ENCODE results near the gene COMT. TPM values are rescaled to one million over a fixed set of nuclear protein-coding genes. Genes with fewer than 3 reads are reported as not detected.

COMT gene
- total RNA-seq, 2 donors from 2014 or later, result 39.7 to 113 TPM

DNA sequence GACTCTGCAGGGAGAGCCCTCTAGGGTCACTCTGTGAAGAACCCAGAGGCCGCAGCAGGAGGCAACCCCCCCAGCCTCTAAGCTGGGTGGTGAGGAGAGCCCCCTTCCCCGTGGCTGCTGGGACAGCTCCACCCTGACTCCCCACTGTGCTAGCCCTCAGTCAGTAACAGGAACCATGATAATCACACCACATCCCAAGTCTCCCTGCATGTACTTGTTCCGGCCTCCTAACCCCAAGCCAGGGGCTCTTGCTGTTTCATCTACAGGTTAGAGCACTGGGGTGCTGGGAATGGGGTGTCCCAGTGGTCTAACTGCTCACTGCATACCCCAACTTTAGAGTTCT, 48.1 kb downstream of the COMT start:
- Mint-ChIP-seq H3K27ac (no peak overlapping the region), H3K36me3 (no peaks in the 10 kb centered on the region), H3K9me3 (no peaks in the 10 kb centered on the region)
- DNase-seq (ENCODE audit: low spot score in 2 of 2), result no peak
- no peak for ATAC-seq

DNA sequence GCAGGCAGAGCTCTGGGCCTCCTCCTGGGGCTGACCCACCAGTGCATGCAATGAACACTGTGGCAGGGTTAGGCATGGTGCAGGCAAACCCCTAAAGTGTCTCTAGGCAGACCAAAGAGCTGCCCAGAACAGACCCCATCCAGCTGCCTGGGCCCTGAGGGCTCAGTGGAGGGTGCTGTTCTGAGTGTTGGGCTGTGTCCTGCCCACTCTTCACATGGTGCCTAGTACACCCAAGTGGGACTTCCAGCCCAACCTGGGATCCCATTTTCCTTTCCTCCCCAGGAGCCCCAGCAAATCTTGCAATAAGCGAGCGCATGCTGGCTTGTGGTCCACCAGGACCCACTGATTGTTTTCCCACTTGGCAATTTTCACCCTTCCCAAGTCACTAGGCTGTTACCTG, 48.6 kb downstream of the COMT start:
- Mint-ChIP-seq H3K36me3 (no peaks in the 10 kb centered on the region), H3K9me3 (no peaks in the 10 kb centered on the region), H3K27ac (no peak overlapping the region)
- DNase-seq (ENCODE audit: low spot score in 2 of 2) (no peak), ATAC-seq (no peak)

DNA sequence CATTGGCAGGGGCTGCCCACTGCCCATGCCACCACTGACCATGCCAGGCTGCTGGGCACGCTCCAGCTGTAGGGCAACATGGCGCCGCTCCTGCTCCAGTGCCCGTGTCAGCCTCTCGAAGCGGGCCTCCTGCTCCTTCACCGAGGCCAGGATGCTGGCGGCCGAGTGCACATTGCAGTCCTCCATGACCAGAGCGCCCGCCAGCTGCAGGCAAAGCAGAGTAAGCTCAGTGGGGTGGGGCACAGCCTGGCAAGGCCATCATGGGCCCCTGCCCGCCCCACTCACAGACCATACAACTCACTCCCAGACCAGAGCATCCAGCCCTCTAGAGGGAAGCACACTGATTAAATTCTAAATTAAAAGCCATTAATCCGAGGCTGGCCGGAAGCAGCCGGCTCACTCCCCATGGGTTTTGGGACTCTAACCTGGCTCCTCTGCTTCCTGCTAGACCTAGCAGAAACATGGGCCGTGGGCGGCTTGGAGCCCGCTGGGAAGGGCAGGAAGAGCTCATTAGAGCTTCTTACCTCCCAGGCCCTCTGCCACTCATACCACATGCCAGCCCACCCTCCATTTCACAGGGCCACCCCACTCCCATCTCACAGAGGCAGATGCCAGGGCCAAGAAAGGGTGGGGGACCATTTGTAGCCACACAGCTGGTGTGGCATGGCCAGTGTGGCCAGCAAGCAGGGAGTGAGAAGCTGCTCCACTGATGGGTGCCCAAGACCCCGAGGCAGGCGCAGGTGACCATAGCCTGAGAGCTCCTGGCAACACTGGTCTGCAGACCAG, 49.2 kb downstream of the COMT start:
- ATAC-seq, result no peak
- no peaks in the 10 kb centered on the region for H3K9me3 Mint-ChIP-seq
- no peak for DNase-seq (ENCODE audit: low spot score in 2 of 2)
- H3K36me3 Mint-ChIP-seq, result no peaks in the 10 kb centered on the region
- no peak overlapping the region for H3K27ac Mint-ChIP-seq

DNA sequence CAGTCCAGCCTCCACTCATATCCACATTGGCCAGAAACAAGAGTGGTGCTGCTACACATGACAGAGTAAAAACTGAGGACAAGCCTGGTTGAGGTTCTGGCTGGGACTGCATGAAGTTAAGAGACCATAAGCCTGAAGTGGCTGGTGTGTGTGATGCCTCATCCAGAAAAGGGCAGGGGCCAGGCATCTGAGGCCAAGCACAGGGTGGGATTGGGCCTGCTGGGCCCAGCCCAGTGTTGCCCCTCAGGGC, 49.7 kb downstream of the COMT start:
- Mint-ChIP-seq H3K27ac (no peak overlapping the region), H3K9me3 (no peaks in the 10 kb centered on the region), H3K36me3 (no peaks in the 10 kb centered on the region)
- ATAC-seq (no peak), DNase-seq (ENCODE audit: low spot score in 2 of 2) (no peak)

DNA sequence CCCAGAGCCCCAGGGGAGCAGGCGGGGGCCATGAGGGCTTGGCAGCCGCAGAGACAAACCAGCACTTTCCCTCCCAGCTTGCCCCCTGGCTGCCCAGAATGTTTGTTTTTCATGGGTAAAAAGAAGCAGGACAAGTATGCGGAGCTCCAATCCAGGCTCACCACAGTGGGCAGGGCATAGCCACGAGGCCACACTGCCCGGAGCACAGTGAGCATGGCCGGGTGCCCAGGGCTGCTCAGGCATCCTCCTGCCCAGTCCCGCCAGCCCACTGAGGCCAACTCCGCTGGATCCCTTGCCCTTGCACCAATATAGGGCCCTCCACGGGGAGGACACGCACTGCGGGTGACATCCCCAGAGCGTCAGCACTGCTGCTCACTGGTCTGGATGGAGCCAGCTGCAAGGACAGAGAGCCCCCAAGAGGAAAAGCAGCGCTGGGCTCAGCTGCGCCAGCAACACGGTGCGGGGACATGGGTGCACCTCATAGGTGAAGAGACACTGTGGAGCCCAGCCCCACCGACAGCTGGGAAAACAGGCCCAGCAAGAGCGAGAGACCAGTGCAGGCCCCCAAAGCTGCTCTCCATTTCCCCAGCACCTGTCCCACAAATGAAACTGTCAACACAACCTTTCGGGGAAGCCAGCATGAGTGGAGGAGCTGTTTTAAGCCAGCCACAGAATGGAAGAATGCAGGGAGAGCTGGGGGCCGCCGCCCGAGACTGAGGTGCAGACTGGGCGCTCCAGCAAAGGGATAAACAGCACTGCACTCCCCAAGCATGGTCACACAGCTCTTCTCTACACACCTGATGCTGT, 50.3 kb downstream of the COMT start:
- Mint-ChIP-seq H3K9me3 (no peaks in the 10 kb centered on the region), H3K36me3 (no peaks in the 10 kb centered on the region), H3K27ac (no peak overlapping the region)
- no peak for ATAC-seq
- no peak for DNase-seq (ENCODE audit: low spot score in 2 of 2)

DNA sequence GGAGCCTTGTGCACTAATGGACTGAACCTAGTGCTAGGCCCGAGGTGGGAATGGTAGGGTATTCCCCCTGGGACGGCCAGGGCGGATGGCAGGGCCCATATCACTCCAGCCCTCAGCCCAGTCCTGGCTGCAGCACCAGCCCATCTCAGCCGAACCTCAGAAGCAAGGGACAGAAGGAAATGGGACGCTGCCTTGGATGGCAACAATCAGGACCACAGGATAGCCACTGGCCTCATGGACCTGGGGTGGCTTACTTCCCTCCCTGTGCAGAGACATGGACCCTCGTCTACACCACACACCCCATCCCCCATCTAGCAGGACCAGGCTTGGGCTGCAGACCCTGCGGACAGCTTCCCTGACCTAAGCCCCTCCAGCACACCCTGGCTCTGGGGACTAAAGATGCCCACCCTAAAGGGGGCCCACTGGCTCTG, 50.9 kb downstream of the COMT start:
- DNase-seq (ENCODE audit: low spot score in 2 of 2) (no peak), ATAC-seq (no peak)
- H3K36me3 Mint-ChIP-seq, result no peaks in the 10 kb centered on the region
- H3K27ac Mint-ChIP-seq, result no peak overlapping the region
- H3K9me3 Mint-ChIP-seq, result no peaks in the 10 kb centered on the region

DNA sequence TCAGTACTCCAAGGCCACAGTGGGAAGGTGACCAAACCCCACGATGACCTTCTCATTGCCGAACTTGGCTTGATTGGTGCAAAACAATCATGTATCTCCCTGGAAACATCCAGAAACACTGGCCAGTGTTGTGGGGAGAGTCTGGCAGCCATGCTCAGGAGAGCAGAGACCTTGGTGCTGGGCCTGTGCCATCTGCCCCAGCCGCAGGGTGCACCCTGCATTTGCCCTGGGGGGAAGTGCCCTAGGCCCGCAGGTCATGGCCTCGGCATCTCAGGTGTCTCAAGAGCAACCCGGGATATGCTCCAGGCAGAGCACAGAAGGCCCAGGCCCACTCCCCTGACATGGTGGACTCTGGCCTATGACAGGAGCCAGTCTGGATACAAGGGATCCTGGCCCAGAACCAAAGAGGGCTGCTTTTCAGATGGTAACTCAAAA, 51.4 kb downstream of the COMT start:
- ATAC-seq (no peak), DNase-seq (ENCODE audit: low spot score in 2 of 2) (no peak)
- Mint-ChIP-seq H3K36me3 (no peaks in the 10 kb centered on the region), H3K9me3 (no peaks in the 10 kb centered on the region), H3K27ac (no peak overlapping the region)

DNA sequence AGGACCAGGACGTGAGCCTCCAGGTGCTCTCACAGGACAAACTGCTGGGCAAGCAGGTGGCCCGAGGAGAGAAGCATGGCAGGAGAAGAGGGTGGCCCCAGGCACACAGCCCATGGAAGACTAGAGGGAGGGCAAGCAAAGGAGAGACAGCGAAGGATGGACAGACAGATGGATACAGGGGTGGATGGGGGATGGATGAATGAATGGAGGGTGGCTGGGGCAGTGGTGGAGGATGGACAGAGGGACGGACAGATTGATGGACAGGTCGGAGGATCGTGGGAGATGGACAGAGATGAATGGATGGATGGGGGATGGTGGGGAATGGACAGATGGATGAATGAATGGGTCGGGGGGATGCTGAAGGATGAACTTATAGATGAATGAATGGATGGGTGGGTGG, 52.4 kb downstream of the COMT start:
- ATAC-seq, result no peak
- DNase-seq (ENCODE audit: low spot score in 2 of 2), result no peak
- Mint-ChIP-seq H3K36me3 (no peaks in the 10 kb centered on the region), H3K9me3 (no peaks in the 10 kb centered on the region), H3K27ac (no peak overlapping the region)

DNA sequence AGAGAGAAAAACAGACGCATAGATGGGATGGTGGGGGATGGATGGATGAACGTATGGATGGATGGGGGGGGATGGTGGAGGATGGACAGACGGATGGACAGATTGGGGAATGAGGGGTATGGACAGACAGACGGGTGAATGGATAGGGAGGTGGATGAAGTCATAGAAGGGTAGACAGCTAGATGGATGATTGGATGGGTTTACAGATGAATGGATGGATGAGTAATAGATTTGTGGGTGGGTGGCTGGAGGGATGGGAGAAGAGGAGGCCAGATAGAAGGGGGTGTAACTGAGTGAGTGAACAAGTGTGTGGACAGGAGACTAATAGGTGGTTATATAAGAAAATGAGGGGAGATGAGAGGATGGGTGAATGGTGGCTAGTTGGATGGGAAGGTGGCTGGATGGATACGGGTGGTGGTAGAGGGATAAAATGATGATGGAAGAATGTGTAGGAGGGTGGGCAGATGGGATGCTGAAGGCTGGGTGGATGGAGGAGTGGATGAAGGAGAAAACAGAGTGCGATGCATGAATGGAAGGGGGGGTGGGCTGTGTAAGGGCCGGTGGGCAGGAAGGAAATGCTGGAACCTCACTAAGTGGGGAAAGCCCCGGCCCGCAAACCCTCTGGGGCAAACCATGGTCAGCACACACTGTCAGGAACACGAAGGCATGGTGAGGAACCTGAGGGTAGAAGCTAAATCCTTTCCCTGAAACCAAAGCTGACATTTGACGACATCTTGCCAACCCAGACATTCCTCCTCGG, 53.5 kb downstream of the COMT start:
- Mint-ChIP-seq H3K9me3 (no peaks in the 10 kb centered on the region), H3K27ac (no peak overlapping the region), H3K36me3 (no peaks in the 10 kb centered on the region)
- DNase-seq (ENCODE audit: low spot score in 2 of 2), result no peak
- no peak for ATAC-seq

DNA sequence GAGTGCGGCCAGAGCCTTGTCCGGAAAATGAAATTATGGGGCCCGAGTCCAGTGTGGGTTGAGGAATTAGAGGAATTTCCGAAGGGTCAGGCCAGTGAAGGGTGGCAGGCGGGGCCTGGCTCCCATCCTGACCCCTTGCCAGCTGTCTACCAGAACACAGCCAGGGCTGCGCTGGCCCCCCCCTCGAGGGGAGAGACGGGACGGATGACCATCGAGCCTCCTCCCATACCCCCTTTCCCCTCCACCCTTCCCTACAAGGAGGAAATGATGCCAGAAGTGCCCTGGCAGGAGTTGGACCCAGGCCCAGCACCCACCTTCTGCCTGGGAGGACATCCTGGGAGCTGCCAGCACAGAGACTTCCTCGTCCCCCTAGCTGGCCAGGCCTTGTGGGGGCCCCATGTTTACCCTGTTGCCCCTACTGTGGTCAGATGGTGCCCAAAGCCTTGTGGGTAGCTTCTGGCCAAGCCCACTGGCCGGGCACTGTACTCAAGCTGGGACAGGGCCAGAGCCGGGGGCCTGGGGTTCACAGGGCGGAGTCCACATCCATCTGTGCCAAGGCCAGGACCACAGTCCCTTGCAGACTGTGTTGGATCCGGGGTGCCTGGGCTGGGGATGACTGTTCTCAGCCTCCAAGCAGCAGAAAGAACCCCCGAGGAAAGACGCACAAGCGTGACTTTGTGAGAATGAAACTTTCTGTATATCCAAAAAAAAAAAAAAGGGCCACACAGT, 54.2 kb downstream of the COMT start:
- ATAC-seq, result no peak
- Mint-ChIP-seq H3K27ac (no peak overlapping the region), H3K9me3 (no peaks in the 10 kb centered on the region)

DNA sequence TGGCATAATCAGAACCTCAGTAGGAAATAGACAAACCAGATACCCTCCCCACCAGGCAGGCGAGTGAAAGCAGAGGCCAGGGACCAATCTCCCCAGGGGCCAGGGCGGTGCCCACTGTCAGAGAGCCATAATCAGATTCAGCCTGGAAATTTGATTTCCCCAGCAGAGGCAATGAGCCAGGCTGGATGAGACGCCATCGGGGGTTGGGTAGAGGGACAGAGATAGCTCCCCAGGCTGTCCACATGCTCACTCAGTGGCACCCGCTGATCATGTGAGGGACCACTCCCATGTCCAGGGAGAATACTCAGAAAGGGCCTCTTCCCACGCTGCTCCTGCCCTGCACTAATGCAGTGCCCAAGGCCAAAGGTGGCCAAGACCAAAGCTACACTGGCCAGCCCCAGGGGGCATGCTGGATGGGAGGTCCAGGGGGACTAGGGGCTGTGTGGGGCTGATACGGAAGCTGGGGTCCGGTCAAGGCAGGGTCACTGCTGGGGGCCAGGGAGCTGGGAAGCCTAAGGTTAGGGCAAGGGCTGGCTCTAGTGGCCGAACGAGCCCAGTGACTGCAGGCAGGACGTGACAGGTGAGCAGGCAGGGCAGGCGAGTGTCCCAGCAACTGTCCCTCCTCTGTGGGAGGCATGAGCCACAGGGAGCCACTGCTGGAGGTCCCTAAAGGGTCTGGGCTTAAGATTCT, 55.3 kb downstream of the COMT start:
- Mint-ChIP-seq H3K27ac (peak overlapping the region in 1 of 2 donors; percentile 24), H3K36me3 (peaks cover 0 to 4% of the 10 kb centered on the region in 2 donors), H3K9me3 (no peaks in the 10 kb centered on the region)
- DNase-seq (ENCODE audit: low spot score in 2 of 2), result no peak
- no peak for ATAC-seq

More for the DNA sequence above, 54.2 kb downstream of the COMT start:
- no peaks in the 10 kb centered on the region for H3K36me3 Mint-ChIP-seq
- no peak for DNase-seq (ENCODE audit: low spot score in 2 of 2)

DNA sequence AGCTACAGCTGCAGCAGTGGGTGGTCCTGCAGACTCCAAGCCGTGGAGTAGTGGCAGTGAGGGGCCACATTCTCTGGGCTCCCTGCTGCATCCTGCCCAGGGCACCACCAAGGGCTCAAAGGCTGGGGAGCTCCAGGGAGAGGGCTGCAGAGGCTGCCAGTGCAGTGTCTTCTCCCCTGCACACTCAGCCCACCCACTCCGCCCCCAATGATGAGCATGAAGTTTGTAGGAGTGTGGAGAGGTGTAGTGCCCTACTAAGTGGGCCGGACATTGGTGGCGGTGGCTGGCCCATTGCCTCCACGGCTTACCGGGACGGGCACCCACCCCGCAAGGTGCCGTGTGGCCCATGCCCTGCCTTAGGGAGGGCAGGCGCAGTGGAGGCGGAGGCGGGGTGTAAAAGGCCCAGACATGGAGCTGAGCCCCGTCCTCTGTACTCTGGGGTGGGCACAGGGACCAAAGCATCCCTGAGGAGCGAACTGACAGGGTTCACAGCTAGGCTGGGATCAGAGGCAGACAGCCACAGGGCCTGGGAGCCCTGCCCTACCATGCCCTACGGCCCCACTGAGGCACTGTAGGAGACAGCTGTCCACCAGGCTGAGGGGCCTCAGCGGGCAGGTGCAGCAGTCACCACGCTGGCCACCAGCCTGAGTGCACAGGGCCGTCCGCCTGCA, 56.1 kb downstream of the COMT start:
- DNase-seq (ENCODE audit: low spot score in 2 of 2), result no peak
- H3K9me3 Mint-ChIP-seq, result no peaks in the 10 kb centered on the region
- H3K27ac Mint-ChIP-seq, result no peak overlapping the region
- peaks cover 0 to 4% of the 10 kb centered on the region in 2 donors for H3K36me3 Mint-ChIP-seq
- no peak for ATAC-seq

DNA sequence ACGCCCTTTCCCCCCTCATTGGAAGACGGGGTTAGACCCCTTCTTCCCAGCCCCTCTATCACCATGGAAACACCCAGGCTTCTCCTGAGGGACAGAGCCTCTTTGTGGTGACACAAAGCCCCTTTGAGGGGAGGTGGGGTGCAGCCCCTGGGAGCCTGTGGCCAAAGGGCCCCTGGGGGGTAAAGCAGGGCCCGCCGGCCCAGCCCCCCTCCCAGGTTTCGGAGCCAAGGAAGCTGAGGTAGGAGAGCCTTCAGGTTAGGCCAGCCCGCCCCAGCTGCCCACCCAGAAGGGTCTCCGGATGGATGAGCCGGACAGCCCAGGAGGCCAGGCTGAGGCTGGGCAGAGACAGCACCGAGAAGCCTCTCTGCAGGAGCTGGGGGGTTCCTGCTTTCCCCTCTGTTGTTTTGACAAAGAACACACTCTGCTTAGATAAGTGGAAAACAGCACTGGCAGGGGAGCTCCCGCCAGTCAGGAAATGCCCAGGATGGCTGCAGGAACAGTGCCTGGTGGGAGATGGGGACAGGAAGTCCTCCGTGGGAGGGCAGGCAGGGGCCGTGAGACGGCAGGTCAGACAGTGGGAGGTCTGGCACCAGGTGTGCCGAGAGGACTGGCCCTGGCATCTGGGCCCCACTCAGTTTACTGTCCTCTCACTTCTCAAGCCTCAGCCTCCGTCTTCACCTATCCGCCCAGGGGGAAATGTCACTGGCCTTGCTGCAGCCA, 56.8 kb downstream of the COMT start:
- H3K36me3 Mint-ChIP-seq, result peaks cover 0 to 4% of the 10 kb centered on the region in 2 donors
- no peak for ATAC-seq
- DNase-seq (ENCODE audit: low spot score in 2 of 2), result no peak
- peaks cover 6 to 7% of the 10 kb centered on the region in 2 donors for H3K9me3 Mint-ChIP-seq
- no peak overlapping the region for H3K27ac Mint-ChIP-seq

DNA sequence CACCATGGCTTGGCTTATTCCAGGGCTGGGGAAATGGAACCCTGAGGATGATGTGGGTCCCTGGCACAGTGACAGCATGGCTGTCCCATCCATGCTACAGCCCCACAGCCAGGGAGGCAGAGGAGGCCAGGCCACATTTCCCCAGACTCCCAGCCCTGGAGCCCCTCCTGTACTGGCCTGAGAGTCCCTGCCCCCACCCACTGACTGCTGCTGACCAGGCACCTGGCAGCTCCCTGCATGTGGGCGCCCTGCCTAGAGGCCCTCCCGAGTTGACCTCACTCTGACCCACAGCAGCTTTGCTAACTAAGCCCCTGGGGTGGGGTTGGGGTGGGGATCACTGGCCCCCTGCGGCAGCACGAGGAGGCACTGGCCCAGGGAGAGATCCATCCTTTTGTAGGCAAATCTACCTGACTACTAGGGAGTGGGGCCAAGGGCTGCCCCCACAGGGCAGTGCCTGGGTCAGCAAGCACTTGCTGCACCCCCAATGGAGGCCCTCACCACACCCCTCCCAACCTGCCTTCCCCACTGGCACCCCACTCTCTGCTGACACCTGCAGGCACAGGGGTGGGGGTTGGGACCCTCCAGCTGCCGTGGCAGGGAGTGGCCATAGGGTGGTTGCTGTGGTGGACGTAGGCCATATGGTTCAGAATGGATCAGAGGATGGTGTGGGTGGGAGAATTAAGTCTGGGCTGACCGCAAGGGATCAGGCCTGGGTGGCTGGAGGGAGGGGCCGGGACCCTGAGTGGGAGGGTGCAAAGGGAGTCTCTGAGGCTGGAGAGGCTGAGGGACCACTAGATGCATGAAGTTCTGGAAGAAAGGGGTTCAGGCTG, 57.6 kb downstream of the COMT start:
- H3K27ac Mint-ChIP-seq, result no peak overlapping the region
- DNase-seq (ENCODE audit: low spot score in 2 of 2) (no peak), ATAC-seq (no peak)
- H3K36me3 Mint-ChIP-seq, result peaks cover 0 to 4% of the 10 kb centered on the region in 2 donors
- H3K9me3 Mint-ChIP-seq, result peaks cover 9 to 11% of the 10 kb centered on the region in 2 donors
